NB4 (cell line): ENCODE results near the gene TOGARAM2.

Experiments
- DNase-seq: peaks from one replicate; pipeline ENCODE4 v3.0.0; 2010; ENCODE audit warnings: low read depth
- H3K4me3 ChIP-seq: one replicate; pipeline ENCODE4 v1.5.1; 2011; ENCODE audit warnings: mild to moderate bottlenecking, low read depth, low read length, moderate library complexity
- CTCF ChIP-seq: IDR thresholded peaks from one replicate; pipeline ENCODE4 v1.5.1; 2012; ENCODE audit warnings: low read depth, low read length
- MAX ChIP-seq: IDR thresholded peaks from 2 replicates; pipeline ENCODE4 v1.6.1; 2011; ENCODE audit warnings: low read depth, low read length
- MYC ChIP-seq: IDR thresholded peaks from 2 replicates; pipeline ENCODE4 v1.6.1; 2011; ENCODE audit warnings: low read depth, low read length
- POLR2A ChIP-seq: IDR thresholded peaks from 2 replicates; pipeline ENCODE4 v1.6.1; 2011; ENCODE audit warnings: mild to moderate bottlenecking; ENCODE audit not compliant: insufficient read length; ENCODE audit errors: extremely low read depth

Gene TOGARAM2

GRCh38 chr2:29072971-29073725 is 92.0 kb downstream of the TOGARAM2 start:
- TF ChIP-seq MYC (no peak), MAX (no peak), POLR2A (no peak), CTCF (no peak)
- DNase-seq: no peak

GRCh38 chr2:29073933-29074332 is 92.8 kb downstream of the TOGARAM2 start:
- no peak for TF ChIP-seq POLR2A
- TF ChIP-seq MYC: no peak
- TF ChIP-seq CTCF: no peak
- TF ChIP-seq MAX: no peak
- no peak for DNase-seq
- H3K4me3 ChIP-seq: no peak overlapping the region

More at GRCh38 chr2:29072971-29073725, 92.0 kb downstream of the TOGARAM2 start:
- no peak overlapping the region for H3K4me3 ChIP-seq

GRCh38 chr2:29074411-29074810 is 93.3 kb downstream of the TOGARAM2 start, which contains the start of gene PCARE:
PCARE (minus strand) TSS chr2:29074523; CDS start chr2:29074261, 262 bp downstream.
- H3K4me3 ChIP-seq: no peak within 1 kb of the TSS
- TF ChIP-seq POLR2A: no peak
- TF ChIP-seq MYC: no peak
- no peak for TF ChIP-seq MAX
- TF ChIP-seq CTCF: no peak

GRCh38 chr2:29075894-29076705 is 95.0 kb downstream of the TOGARAM2 start:
- TF ChIP-seq POLR2A: no peak
- TF ChIP-seq MYC: no peak
- no peak for DNase-seq
- no peak overlapping the region for H3K4me3 ChIP-seq

More at GRCh38 chr2:29074411-29074810, 93.3 kb downstream of the TOGARAM2 start, which contains the start of gene PCARE:
- no peak for DNase-seq

- H3K4me3 ChIP-seq: no peak overlapping the region
- no peak for TF ChIP-seq MYC
- TF ChIP-seq POLR2A: no peak
- no peak for TF ChIP-seq MAX
- TF ChIP-seq CTCF: no peak
- no peak for DNase-seq
These were observed 98.8 kb downstream of the TOGARAM2 start for GRCh38 chr2:29079887-29080286.
